Fibroblast of the conjunctiva (primary cell): ENCODE measurements around the gene ICOS.

Source experiments
- DNase-seq: peaks from one replicate; pipeline ENCODE4 v3.0.0-alpha.2; 2010; ENCODE audit warnings: low read depth

The ICOS gene

GRCh38 chr2:203936535-203936934 is at the start of gene ICOS:
Gene ICOS, plus strand, starts transcription at chr2:203936763. Its CDS starts 52 bp downstream, at chr2:203936815.
- DNase-seq, result no peak

GRCh38 chr2:203887677-203888076 is 48.9 kb upstream of the ICOS start:
- DNase-seq, result no peak

- DNase-seq, result no peak
These were observed 47.0 kb upstream of the ICOS start for GRCh38 chr2:203889542-203889941.

GRCh38 chr2:203889944-203890343 is 46.6 kb upstream of the ICOS start:
- DNase-seq, result no peak

- DNase-seq, result no peak
These were observed 45.8 kb upstream of the ICOS start for GRCh38 chr2:203890733-203891132.

- no peak for DNase-seq
These were observed 45.1 kb upstream of the ICOS start for GRCh38 chr2:203891474-203891873.

GRCh38 chr2:203892207-203892606 is 44.4 kb upstream of the ICOS start:
- DNase-seq, result no peak

- peak; percentile 42 for DNase-seq
These were observed 43.2 kb upstream of the ICOS start for GRCh38 chr2:203893401-203893800.

- DNase-seq, result no peak
These were observed 42.7 kb upstream of the ICOS start for GRCh38 chr2:203893840-203894239.

GRCh38 chr2:203894262-203894661 is 42.3 kb upstream of the ICOS start:
- no peak for DNase-seq

GRCh38 chr2:203897544-203897943 is 39.0 kb upstream of the ICOS start:
- no peak for DNase-seq

GRCh38 chr2:203898657-203899056 is 37.9 kb upstream of the ICOS start:
- no peak for DNase-seq

- DNase-seq, result no peak
These were observed 36.3 kb upstream of the ICOS start for GRCh38 chr2:203900253-203900652.

- no peak for DNase-seq
These were observed 32.5 kb upstream of the ICOS start for GRCh38 chr2:203904022-203904421.

GRCh38 chr2:203905656-203906055 is 30.9 kb upstream of the ICOS start:
- no peak for DNase-seq

- DNase-seq, result no peak
These were observed 28.3 kb upstream of the ICOS start for GRCh38 chr2:203908066-203908796.

- DNase-seq, result no peak
These were observed 27.8 kb upstream of the ICOS start for GRCh38 chr2:203908797-203909185.

GRCh38 chr2:203909261-203909967 is 27.1 kb upstream of the ICOS start:
- peak; percentile 65 for DNase-seq

- DNase-seq, result no peak
These were observed 26.6 kb upstream of the ICOS start for GRCh38 chr2:203909974-203910373.

GRCh38 chr2:203913947-203914346 is 22.6 kb upstream of the ICOS start:
- no peak for DNase-seq

- no peak for DNase-seq
These were observed 21.9 kb upstream of the ICOS start for GRCh38 chr2:203914546-203915182.

GRCh38 chr2:203915256-203915655 is 21.3 kb upstream of the ICOS start:
- DNase-seq, result no peak

- no peak for DNase-seq
These were observed 19.8 kb upstream of the ICOS start for GRCh38 chr2:203916756-203917155.
